GM18519 (cell line): Measurements from ENCODE around the gene RASGRP2.

Experiments
- ATAC-seq: cut with Tn5 transposase; IDR thresholded peaks from one replicate; pipeline ENCODE4 v1.9.1; 2021; ENCODE audit warnings: mild to moderate bottlenecking, moderate library complexity; ENCODE audit not compliant: unreplicated experiment, low FRiP score

Gene RASGRP2

GRCh38 chr11:64681171-64681570, 62.8 kb downstream of the RASGRP2 start:
- no peak for ATAC-seq

GRCh38 chr11:64679846-64680245, 64.1 kb downstream of the RASGRP2 start:
- no peak for ATAC-seq

GRCh38 chr11:64677441-64678023, 66.4 kb downstream of the RASGRP2 start:
- ATAC-seq, result no peak
